ENCODE results near the gene TRPV6.

GRCh38 chr7:142889816-142890215 lies 4.3 kb upstream of the TRPV6 start:
- TF ChIP-seq POLR2AphosphoS5 (IDR thresholded peaks at IDR 0.05; ENCODE audit: low read depth, low read length) (no peak), REST (IDR thresholded peaks at IDR 0.05; ENCODE audit: insufficient read depth in 1 of 2, low read depth in 2 of 2, low read length in 2 of 2) (no peak)

All from PFSK-1 (cell line).